GM18870 (cell line): Measurements from ENCODE around the gene YEATS2.

Experiments used
- ATAC-seq: cut with Tn5 transposase; IDR thresholded peaks from one replicate; pipeline ENCODE4 v1.9.1; 2021; ENCODE audit warnings: moderate library complexity; ENCODE audit not compliant: unreplicated experiment

Gene YEATS2

DNA sequence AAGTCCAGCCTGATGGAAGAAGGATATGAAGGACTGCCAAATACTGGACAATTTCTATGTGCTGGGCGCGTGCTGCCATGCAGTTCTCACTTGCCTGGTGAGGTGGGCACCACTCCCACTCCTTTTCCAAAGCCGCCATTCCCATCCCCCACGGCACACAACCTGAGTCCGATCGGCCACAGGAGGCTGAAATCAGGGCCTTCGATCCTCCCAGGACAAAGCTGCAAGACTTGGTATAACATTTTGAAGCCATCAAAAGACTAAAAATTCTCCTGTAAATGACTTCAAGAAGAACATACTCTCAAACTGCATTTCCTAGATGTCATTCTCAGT lies 130.9 kb downstream of the YEATS2 start:
- no peak for ATAC-seq

DNA sequence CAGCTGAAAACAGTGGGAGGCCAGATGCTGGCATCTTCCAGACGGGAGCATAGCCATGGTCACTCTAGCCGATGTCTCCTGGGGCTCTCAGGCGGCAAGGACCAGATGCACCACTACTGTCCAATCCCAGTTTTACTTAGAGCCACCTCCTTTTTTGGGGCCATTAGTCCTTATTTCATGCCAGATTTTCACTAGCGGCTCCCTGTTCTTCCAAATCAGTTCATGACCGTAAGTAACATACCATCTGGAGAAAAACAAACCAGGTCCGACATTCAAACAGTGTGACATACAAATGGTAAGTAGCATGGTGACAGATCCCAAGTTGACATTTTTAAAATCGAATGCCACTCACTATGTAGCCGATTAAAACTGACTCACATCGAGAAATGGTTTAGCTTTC lies 131.9 kb downstream of the YEATS2 start:
- no peak for ATAC-seq

DNA sequence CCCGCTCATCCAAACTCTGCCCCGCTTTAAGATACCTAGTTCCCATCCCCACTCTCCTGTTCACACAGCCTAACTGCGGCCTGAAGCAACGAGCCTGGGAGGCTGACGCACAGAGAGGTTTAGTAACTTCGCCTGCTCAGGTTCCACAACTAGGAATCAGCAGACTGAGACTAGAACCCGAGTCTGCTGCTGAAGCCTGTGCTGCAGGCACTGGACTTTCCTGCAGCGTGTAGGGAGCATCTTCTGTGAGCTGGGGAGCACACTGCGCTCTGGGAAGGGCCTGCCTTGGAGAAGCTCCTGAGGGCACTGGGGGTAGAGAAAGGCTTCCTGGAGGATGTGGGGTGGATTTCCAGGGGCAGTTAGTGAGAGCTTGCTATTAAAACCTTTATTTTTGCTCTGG lies 132.6 kb downstream of the YEATS2 start:
- no peak for ATAC-seq

DNA sequence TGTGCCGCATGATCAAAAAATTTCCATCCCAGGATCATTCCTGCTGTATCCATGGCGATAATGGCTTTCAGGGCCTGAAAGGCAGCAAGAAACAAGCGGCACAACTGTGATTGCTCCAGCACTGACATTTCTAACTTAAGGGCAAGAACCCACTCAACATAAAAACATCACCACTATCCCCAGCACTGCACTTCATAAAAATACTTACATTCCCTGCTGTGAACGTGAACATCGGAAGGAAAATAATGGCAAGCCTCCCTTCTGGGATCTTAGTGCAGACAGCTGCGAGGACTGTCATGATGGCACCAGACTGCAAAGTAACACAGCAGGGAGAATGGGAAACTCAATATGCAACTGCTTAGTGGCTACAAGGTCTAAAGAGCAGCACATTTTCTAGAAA lies 135.9 kb downstream of the YEATS2 start:
- ATAC-seq, result no peak

DNA sequence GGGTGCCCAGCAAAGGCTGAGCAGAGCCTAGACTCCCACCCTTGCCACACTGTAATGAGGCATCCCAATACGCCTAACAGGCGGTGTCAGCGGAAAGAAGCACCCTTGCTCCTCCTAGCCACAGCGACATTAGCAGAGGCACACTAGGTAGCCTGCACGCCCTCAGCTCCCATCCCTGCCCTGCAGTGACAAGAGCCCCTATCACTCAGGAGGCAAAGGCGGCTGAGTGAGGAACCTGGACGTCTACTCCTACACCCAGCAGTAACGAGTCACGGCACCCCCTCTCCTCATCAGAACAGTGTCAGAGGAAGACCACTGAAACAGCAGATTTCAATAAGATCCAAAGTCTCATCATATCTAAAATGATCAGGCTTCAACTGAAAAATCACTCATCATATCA lies 139.8 kb downstream of the YEATS2 start:
- no peak for ATAC-seq

DNA sequence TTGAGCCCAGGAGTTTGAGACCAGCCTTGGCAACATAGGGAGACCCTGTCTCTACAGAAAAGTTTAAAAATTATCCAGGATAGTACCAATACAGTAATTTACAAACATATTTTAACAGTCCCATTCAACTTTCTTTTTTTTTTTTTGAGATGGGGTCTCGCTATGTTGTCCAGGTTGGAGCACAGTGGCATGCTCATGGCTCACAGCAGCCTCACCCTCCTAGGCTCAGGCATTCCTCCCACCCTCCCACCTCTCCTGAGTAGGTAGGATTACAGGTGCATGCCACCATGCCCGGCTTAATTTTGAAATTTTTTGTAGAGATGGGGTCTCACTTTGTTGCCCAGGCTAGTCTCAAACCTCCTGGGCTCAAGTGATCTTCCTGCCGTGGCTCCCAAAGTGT lies 140.3 kb downstream of the YEATS2 start:
- ATAC-seq, result no peak

DNA sequence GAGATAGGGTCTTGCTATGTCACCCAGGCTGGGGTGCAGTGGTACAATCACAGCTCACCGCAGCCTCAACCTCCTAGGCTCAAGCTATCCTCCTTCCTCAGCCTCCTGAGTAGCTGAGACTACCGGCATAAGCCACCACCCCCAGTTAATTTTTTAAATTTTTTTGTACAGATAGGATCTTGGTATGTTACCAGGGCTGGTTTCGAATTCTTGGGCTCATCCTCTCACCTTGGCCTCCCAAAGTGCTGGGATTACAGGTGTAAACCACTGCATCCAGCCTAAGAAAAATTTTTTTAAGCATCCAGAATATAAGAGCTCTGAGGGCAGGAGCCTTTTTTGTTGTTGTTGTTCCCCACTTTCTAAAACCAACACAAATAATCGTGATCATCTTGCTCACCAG lies 142.2 kb downstream of the YEATS2 start:
- ATAC-seq, result no peak

DNA sequence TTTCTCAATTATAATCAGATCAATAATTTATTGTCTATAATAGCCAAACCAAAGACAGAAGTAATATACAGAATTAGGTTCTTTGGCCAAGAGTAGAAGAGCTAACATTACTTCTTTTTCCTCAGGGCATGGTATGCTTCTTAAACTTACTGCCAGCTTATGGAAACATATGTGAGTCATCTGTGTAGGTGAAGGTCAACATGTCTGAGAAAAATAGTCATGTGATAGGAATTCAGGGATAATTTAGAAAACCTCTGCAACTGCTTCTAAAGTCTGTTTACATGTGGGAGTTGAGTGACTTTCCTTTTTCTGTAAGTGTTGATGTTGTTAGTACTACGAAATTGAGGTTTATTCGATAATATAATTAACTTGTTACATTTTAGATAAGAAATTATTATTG lies 147.0 kb downstream of the YEATS2 start:
- no peak for ATAC-seq

DNA sequence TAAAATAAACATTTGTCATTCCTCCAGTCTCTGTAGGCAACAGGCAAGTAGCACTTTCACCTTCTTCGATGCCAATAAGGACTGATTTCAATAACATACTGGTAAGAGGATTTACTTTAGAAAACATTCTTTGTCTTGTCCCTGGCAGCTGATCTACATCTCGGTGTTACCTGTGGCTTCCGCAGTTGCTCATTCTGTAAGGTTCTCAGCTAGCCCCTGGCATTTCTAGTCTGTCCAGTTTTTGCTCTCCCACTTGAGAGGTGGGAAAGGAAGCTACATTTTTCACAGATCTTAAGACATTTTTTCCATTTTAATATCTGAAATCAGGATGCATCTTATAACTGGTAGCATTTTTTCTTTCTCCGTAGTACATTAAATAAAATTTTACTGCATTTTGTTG lies 147.5 kb downstream of the YEATS2 start:
- ATAC-seq, result no peak

DNA sequence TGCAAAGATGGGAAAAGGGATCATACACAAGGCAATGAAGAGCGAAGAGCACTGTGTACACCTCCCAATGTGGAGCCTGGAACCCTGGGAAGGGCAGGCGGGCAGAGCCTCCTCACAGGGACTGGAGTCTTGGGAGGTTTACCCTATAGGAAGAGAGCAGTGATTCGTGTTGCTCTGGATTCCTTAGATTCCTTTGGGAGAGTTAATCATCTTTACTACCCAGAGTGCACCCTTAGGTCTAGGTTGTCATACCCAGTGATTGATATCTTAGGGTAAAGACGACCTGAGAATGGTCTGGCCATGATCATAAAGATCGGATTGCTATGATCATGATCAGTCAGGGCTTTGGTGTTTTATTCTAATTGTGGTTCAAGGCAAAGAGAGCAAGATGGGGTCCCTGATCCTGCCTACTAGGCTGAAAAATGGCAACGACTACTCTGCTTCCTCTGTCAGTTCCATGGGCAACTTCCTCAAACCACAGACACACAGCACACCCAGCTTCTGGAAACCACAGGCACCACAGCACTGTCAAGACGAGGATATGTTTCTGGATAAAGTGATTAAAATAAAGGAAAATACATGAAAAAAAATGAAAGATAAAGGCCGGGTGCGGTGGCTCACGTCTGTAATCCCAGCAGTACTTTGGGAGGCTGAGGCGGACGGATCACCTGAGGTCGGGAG lies 148.2 kb downstream of the YEATS2 start:
- ATAC-seq, result no peak

DNA sequence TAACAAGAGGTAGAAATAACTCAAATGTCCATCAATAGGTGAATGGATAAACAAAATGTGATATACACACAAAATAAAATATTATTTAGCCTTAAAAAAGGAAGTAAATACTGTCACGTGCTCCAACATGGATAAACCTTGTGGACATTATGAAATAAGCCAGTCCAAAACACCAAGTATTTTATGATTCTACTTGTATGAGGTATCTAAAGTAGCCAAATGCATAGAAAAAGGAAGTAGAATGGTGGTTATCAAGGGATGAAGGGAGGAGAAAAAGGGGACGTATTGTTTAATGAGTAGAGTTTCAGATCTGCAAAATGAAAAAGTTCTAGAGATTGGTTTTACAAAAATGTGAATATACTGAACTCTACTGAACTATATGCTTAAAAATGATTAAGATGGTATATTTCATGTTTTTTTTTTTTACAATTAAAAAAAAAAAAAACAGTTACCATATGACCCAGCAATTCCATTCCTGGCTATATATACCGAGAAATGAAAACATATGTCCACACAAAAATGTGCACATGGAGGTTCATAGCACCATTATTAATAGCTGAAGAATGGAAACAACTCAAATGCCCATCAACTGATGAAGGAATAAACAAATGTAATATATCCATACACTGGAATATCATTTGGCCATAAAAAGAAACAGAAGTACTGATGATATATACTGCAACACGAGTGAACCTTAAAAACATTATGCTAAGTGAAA lies 156.9 kb downstream of the YEATS2 start:
- ATAC-seq, result no peak

DNA sequence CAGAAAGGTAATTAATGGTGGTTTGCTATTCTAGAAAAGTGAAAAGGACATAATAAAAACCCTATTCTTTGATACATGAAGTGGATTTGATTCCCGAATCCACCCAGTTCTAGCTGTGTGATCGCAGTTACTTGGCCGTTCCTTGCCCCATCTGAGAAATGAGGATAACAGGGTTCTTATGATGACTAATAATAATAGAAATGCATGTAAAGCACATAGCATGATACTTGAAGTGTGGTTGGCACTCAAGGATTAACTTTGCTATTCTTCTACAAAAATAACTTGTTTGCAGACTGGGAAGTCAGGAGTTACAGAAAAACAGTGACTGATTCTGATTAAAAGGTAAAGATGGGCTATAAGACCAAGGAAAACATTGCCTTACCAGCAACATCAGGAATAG lies 160.3 kb downstream of the YEATS2 start:
- no peak for ATAC-seq
